Central memory CD8-positive, alpha-beta T cell (primary cell): ENCODE measurements around the gene PLD6.
"Not testable (repeated sequence)": the region's sequence is repeated elsewhere in the genome, so short reads cannot be mapped to it uniquely, and the experiment has no call there.

Source experiments
- ATAC-seq: fragments of 150-1000 bp; cut with Tn5 transposase; replicated peaks from 2 replicates; pipeline ENCODE4 v1.10.0; 2022; ENCODE audit warnings: mild to moderate bottlenecking, moderate FRiP score, moderate number of reproducible peaks; ENCODE audit not compliant: poor library complexity, severe bottlenecking; ENCODE audit errors: extremely low read depth
- DNase-seq, 2 donors: peaks; one replicate each; pipeline ENCODE4 v3.0.0; 2021; ENCODE audit warnings: low spot score in 2 of 2
- H3K27ac Mint-ChIP-seq: one replicate; pipeline ENCODE4 v1.8.0; 2022; ENCODE audit warnings: low read depth, mild to moderate bottlenecking, moderate library complexity, mixed read lengths
- H3K27me3 Mint-ChIP-seq: one replicate; pipeline ENCODE4 v1.8.0; 2022; ENCODE audit warnings: mixed read lengths
- H3K36me3 Mint-ChIP-seq: one replicate; pipeline ENCODE4 v1.8.0; 2022; ENCODE audit warnings: mild to moderate bottlenecking, moderate library complexity, mixed read lengths; ENCODE audit not compliant: insufficient read depth
- H3K4me1 Mint-ChIP-seq: one replicate; pipeline ENCODE4 v1.8.0; 2022; ENCODE audit warnings: mixed read lengths
- H3K4me3 Mint-ChIP-seq: one replicate; pipeline ENCODE4 v1.8.0; 2022; ENCODE audit warnings: mild to moderate bottlenecking, moderate library complexity, mixed read lengths
- H3K9me3 Mint-ChIP-seq: one replicate; pipeline ENCODE4 v1.8.0; 2022; ENCODE audit warnings: mixed read lengths

PLD6 gene

DNA sequence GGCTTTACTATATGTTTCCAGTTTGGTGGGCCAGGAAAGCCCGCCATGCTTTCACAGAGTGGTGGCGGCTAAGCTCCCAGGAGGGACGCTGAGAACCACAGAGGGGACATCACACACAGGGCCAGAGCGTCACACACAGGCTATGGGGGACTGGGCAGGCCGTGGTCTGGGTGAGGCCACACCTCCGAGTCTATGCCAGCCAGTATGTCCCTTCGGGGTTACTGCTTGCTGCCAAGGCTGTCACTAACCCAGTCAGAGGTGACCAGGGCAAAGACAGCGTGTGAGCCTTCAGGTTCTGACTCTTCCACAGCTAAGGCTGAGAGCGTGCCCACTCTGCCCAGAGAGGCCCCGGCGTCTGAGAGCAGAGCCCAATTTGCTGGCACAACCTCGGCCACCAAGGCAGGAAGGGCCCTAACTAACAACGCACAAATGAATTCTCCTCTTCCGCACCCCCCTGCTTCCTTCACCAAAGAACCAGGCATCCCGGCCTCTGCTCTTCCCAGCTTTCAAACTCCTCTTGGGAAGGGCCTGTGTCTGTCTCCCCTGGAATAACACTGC, 2.9 kb downstream of the PLD6 start:
- ATAC-seq, result no peak
- H3K36me3 Mint-ChIP-seq, result peaks cover 26% of the 10 kb centered on the region
- H3K4me1 Mint-ChIP-seq, result peaks cover 32% of the 10 kb centered on the region
- peak overlapping the region; percentile 61 for H3K27ac Mint-ChIP-seq
- DNase-seq, result no peak
- no peak overlapping the region for H3K4me3 Mint-ChIP-seq
- no peaks in the 10 kb centered on the region for H3K9me3 Mint-ChIP-seq
- no peaks in the 10 kb centered on the region for H3K27me3 Mint-ChIP-seq

DNA sequence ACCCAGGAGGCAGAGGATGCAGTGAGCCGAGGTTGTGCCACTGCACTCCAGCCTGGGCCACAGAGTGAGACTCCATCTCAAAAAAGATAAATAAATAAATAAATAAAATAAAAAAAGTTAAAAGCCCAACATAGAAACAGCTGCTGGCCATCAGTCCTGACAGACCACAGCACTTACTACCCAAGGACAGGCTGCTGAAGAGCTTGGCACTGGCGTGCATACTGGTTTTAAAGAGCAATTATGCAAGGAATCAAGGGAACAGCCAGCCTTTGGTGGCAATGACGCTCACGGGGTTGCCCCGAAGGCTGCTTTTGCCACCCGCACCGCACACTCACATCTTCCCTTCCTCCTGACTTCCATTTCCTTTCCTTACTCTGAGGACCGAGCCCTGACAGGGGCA, 4.2 kb downstream of the PLD6 start:
- H3K4me1 Mint-ChIP-seq, result peaks cover 28% of the 10 kb centered on the region
- H3K4me3 Mint-ChIP-seq, result no peak overlapping the region
- H3K9me3 Mint-ChIP-seq, result no peaks in the 10 kb centered on the region
- no peaks in the 10 kb centered on the region for H3K27me3 Mint-ChIP-seq
- DNase-seq, result no peak
- no peak for ATAC-seq
- H3K36me3 Mint-ChIP-seq, result peaks cover 24% of the 10 kb centered on the region
- H3K27ac Mint-ChIP-seq, result no peak overlapping the region

- Mint-ChIP-seq H3K27ac (no peak overlapping the region), H3K4me1 (peaks cover 23% of the 10 kb centered on the region), H3K27me3 (no peaks in the 10 kb centered on the region), H3K36me3 (peaks cover 20% of the 10 kb centered on the region), H3K9me3 (no peaks in the 10 kb centered on the region), H3K4me3 (no peak overlapping the region)
- DNase-seq, result no peak
- ATAC-seq, result no peak
Measured at GRCh38 chr17:17201271-17201670, 4.9 kb downstream of the PLD6 start.

DNA sequence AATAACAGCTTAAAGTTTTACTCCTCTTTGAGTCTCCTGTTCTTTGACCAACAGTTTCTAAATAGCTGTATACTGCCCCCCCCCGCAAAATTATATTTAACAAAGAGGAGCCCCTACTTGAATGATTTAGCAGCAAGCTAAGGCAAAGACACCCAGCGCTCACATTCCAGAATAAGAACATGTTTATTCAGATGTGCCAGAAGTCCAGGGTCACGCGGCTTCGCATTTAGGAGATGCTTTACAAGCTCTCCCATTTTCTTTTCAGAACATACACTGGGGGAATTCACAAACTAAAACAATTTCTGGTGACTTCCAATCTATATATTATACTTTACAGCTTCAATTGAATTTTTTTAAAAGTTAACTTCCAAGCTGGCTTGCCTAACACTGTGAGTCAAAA, 5.3 kb downstream of the PLD6 start:
- H3K4me1 Mint-ChIP-seq, result peaks cover 23% of the 10 kb centered on the region
- peaks cover 19% of the 10 kb centered on the region for H3K36me3 Mint-ChIP-seq
- no peak overlapping the region for H3K27ac Mint-ChIP-seq
- no peaks in the 10 kb centered on the region for H3K9me3 Mint-ChIP-seq
- no peaks in the 10 kb centered on the region for H3K27me3 Mint-ChIP-seq
- DNase-seq (no peak), ATAC-seq (no peak)
- no peak overlapping the region for H3K4me3 Mint-ChIP-seq

DNA sequence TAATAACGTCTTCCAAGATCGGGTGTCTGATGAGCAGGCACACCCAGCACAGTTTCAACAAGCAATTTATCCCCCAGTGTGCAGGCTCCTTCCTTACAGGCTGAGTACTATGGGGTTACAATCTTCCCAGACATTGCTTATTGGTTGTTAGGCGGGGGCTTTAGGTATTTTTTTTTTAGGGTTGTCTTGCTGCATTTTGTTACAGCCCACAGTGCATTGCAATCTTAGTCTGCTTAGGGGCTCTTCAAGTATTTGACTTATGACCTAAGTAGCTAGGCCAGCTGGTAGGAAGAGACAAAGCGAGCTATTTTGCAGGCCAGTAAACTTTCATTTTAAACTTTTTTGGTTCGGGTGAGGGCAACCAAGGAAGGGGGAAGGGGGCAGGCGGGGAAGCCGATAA, 5.8 kb downstream of the PLD6 start:
- no peak for DNase-seq
- Mint-ChIP-seq H3K27me3 (no peaks in the 10 kb centered on the region), H3K9me3 (no peaks in the 10 kb centered on the region), H3K27ac (no peak overlapping the region), H3K4me3 (no peak overlapping the region), H3K36me3 (peaks cover 15% of the 10 kb centered on the region), H3K4me1 (peaks cover 19% of the 10 kb centered on the region)
- no peak for ATAC-seq

- no peak for DNase-seq
- Mint-ChIP-seq H3K27me3 (no peaks in the 10 kb centered on the region), H3K36me3 (peaks cover 4% of the 10 kb centered on the region), H3K4me1 (no peaks in the 10 kb centered on the region), H3K9me3 (no peaks in the 10 kb centered on the region), H3K4me3 (no peak overlapping the region), H3K27ac (no peak overlapping the region)
- ATAC-seq, result no peak
Measured at GRCh38 chr17:17198281-17198680, 7.9 kb downstream of the PLD6 start.

DNA sequence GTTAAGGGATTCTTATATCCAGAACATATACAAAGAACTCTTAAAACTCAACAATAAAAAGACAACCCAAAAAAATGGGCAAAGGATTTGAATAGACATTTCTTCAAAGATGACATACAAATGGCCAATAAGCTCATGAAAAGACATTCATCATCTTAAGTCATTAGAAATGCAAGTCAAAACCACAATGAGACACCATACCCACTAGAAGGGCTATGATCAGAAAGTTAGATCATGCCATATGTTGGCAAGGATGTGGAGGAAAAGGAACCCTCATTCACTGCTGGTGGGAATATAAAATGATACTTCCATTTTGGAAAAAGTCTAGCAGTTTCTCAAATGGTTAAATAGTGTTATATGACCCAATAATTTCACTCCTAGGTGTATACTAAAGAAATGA, 9.4 kb downstream of the PLD6 start:
- Mint-ChIP-seq H3K27ac (no peak overlapping the region), H3K36me3 (peaks cover 4% of the 10 kb centered on the region), H3K4me1 (no peaks in the 10 kb centered on the region), H3K27me3 (no peaks in the 10 kb centered on the region), H3K9me3 (no peaks in the 10 kb centered on the region), H3K4me3 (no peak overlapping the region)
- ATAC-seq, result no peak
- DNase-seq, result no peak

DNA sequence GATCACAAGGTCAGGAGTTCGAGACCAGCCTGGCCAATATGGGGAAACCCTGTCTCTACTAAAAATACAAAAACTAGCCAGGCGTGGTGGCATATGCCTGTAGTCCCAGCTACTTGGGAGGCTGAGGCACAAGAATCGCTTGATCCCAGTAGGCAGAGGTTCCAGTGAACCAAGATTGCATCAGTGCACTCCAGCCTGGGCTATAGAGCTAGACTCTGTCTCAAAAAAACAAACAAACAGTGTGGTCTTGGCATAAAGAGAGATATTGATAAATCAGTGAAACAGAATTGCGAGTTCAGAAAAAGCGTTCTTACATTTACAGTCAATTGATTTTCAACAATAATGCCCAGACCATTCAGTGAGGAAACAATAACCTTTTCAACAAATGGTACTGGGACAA, 10.7 kb downstream of the PLD6 start:
- not testable (repeated sequence) for H3K4me3 Mint-ChIP-seq, ATAC-seq, H3K36me3 Mint-ChIP-seq, H3K9me3 Mint-ChIP-seq, H3K4me1 Mint-ChIP-seq, H3K27me3 Mint-ChIP-seq, DNase-seq, H3K27ac Mint-ChIP-seq

GRCh38 chr17:17191961-17192381, 14.2 kb downstream of the PLD6 start:
- no peaks in the 10 kb centered on the region for H3K9me3 Mint-ChIP-seq
- H3K36me3 Mint-ChIP-seq, result peaks cover 6% of the 10 kb centered on the region
- ATAC-seq, result no peak
- no peak overlapping the region for H3K4me3 Mint-ChIP-seq
- no peak overlapping the region for H3K27ac Mint-ChIP-seq
- H3K27me3 Mint-ChIP-seq, result no peaks in the 10 kb centered on the region
- DNase-seq, result no peak
- no peaks in the 10 kb centered on the region for H3K4me1 Mint-ChIP-seq

DNA sequence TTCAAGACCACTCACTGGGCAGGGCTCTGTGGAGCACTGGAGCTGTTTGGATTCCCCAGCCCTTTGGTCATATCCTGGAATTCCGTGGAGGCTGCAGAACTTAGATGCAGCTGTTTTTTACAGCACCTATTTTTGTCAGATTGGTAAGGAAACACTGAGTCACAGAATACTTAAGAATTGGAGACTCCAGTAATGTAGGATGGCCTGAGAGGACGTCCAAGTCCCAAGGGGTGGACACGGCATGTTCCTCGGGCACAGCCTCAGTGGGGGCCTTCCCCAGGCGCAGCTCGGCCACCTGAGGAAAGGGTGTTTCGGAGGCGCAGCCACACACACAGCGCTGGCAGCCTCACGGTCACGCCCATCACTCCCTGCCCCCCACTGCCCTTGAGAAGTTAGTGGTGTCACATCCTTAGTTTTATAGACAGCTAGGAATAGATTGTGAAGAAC, 14.8 kb downstream of the PLD6 start:
- no peaks in the 10 kb centered on the region for H3K27me3 Mint-ChIP-seq
- no peak for DNase-seq
- ATAC-seq, result no peak
- H3K36me3 Mint-ChIP-seq, result peaks cover 6% of the 10 kb centered on the region
- H3K9me3 Mint-ChIP-seq, result no peaks in the 10 kb centered on the region
- H3K4me1 Mint-ChIP-seq, result no peaks in the 10 kb centered on the region
- no peak overlapping the region for H3K4me3 Mint-ChIP-seq
- no peak overlapping the region for H3K27ac Mint-ChIP-seq

DNA sequence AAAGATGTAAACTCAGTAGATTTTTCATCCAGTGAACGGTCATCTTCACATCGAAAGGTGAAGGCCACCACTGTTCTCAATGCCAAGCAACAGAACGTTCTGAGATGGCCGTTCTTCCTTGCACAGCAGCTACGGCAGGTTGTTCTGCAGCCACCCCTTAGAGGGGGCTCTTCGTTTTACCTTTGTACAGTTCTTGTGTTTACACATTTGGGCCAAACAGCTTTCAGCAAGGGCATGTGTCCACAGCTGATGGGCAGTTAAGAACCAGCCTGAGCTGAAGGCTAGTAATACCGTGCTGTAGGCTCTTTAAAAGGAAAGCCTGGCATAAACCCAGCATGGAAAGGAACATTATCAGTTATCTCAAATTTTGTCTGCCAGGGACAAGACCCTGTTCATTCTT, 15.9 kb downstream of the PLD6 start:
- ATAC-seq (no peak), DNase-seq (no peak)
- H3K4me1 Mint-ChIP-seq, result peaks cover 8% of the 10 kb centered on the region
- H3K9me3 Mint-ChIP-seq, result no peaks in the 10 kb centered on the region
- H3K4me3 Mint-ChIP-seq, result no peak overlapping the region
- H3K27ac Mint-ChIP-seq, result no peak overlapping the region
- no peaks in the 10 kb centered on the region for H3K27me3 Mint-ChIP-seq
- peaks cover 12% of the 10 kb centered on the region for H3K36me3 Mint-ChIP-seq

- Mint-ChIP-seq H3K27ac (no peak overlapping the region), H3K36me3 (peaks cover 13% of the 10 kb centered on the region), H3K9me3 (no peaks in the 10 kb centered on the region)
Measured at GRCh38 chr17:17189559-17189958, 16.6 kb downstream of the PLD6 start.

DNA sequence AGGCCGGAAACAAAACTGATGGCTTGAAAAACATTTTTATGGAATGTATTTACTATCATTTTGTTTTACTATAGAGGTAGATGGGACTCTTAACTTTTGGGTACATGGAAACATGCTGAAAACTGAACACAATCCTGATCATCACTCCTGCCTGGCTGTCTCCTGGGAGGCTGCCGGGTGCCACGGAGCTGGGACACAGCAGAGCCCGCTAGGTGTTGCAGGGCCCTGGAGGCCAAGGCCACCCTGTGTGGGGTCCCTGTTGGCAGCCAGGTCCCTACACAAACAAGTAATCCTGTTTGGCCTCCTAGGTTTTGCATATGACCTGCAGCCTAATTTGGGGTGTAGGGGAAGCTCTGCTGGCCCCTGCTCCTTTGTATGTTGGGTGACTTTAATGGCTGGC, 17.5 kb downstream of the PLD6 start:
- Mint-ChIP-seq H3K4me1 (peaks cover 17% of the 10 kb centered on the region), H3K9me3 (no peaks in the 10 kb centered on the region), H3K27ac (no peak overlapping the region), H3K4me3 (no peak overlapping the region), H3K27me3 (no peaks in the 10 kb centered on the region), H3K36me3 (peaks cover 13% of the 10 kb centered on the region)
- no peak for ATAC-seq
- DNase-seq, result no peak

More at GRCh38 chr17:17189559-17189958, 16.6 kb downstream of the PLD6 start:
- Mint-ChIP-seq H3K27me3 (no peaks in the 10 kb centered on the region), H3K4me3 (no peak overlapping the region), H3K4me1 (peaks cover 15% of the 10 kb centered on the region)
- ATAC-seq (no peak), DNase-seq (no peak)
